GM18873 (cell line): Measurements from ENCODE around the gene NF2.

ENCODE experiments used
- ATAC-seq: cut with Tn5 transposase; IDR thresholded peaks from one replicate; pipeline ENCODE4 v1.9.1; 2021; ENCODE audit warnings: mild to moderate bottlenecking, moderate library complexity, moderate number of reproducible peaks; ENCODE audit not compliant: unreplicated experiment, low FRiP score

Gene NF2

GRCh38 chr22:29629903-29630516 lies 26.6 kb downstream of the NF2 start:
- ATAC-seq = no peak

GRCh38 chr22:29630987-29631386 lies 27.6 kb downstream of the NF2 start:
- ATAC-seq = no peak

GRCh38 chr22:29631725-29632124 lies 28.3 kb downstream of the NF2 start:
- ATAC-seq = no peak

GRCh38 chr22:29632672-29633071 lies 29.2 kb downstream of the NF2 start:
- ATAC-seq = no peak

GRCh38 chr22:29633514-29634312 lies 30.3 kb downstream of the NF2 start:
- ATAC-seq = no peak

- no peak for ATAC-seq
These were observed 31.4 kb downstream of the NF2 start for GRCh38 chr22:29634847-29635246.

GRCh38 chr22:29635734-29636357 lies 32.4 kb downstream of the NF2 start:
- no peak for ATAC-seq

- no peak for ATAC-seq
These were observed 33.3 kb downstream of the NF2 start for GRCh38 chr22:29636751-29637150.

GRCh38 chr22:29637181-29637580 lies 33.7 kb downstream of the NF2 start:
- ATAC-seq = no peak

GRCh38 chr22:29638678-29639077 lies 35.2 kb downstream of the NF2 start:
- no peak for ATAC-seq

- no peak for ATAC-seq
These were observed 35.7 kb downstream of the NF2 start for GRCh38 chr22:29639096-29639495.

- no peak for ATAC-seq
These were observed 37.7 kb downstream of the NF2 start for GRCh38 chr22:29641042-29641699.

GRCh38 chr22:29641700-29642330 lies 38.4 kb downstream of the NF2 start:
- no peak for ATAC-seq

GRCh38 chr22:29642694-29643093 lies 39.3 kb downstream of the NF2 start:
- no peak for ATAC-seq

GRCh38 chr22:29647954-29648737 lies 44.7 kb downstream of the NF2 start:
- ATAC-seq = no peak

- ATAC-seq = no peak
These were observed 46.9 kb downstream of the NF2 start for GRCh38 chr22:29650370-29650769.

- no peak for ATAC-seq
These were observed 48.2 kb downstream of the NF2 start for GRCh38 chr22:29651652-29652051.

- ATAC-seq = no peak
These were observed 51.0 kb downstream of the NF2 start for GRCh38 chr22:29654420-29654819.

GRCh38 chr22:29654882-29655281 lies 51.4 kb downstream of the NF2 start:
- no peak for ATAC-seq

GRCh38 chr22:29658176-29658575 lies 54.7 kb downstream of the NF2 start:
- ATAC-seq = no peak
